Measurements from ENCODE around the gene PDE6H. TPM values are rescaled to one million over a fixed set of nuclear protein-coding genes. Genes with fewer than 3 reads are reported as not detected.
A peak's percentile ranks its signal among the peaks of the same experiment; 100 is the strongest.

The PDE6H gene
- total and polyA plus RNA-seq, 2 experiments from 2014 or later: not detected

DNA sequence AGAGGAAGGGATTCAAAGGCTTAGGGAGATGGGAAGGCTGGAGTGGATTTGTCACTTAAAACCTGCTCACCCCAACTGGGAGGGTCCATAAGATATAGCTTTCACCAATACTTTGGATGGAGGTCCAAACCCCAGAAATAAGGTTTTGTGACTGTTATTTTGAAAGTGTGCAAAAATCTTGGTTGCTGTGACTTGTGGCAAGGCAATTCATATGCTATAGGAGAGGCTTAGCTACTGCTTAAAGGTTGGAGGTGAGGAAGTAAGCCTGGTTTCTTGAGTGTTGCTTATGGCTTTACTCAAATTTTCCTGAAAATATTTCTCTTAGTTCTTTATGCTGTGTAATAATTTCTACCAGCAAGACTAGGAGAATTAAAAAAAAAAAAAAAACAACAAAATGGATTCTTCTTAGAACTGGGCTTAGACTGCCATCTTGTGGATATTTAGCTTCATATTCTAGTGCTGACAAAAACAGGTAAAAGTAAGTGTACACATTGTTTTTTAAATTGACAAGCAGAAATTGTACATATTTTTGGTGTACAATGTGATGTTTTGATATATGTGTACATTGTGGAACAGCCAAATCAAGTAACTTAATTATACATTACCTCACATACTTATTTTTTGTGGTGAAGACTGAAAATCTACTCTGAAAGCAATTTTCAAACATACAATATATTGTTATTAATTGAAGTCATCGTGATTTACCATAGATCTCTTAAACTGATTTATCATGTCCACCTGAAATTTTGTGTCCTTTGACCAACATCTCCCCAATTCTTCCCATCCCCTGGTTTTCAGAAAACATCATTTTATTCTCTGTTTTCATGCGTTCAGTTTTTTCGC lies 23.0 kb downstream of the PDE6H start:
- no peaks in the 10 kb centered on the region for H3K36me3 ChIP-seq
- H3K27ac ChIP-seq: no peak overlapping the region
- no peaks in the 10 kb centered on the region for H3K27me3 ChIP-seq
- no peaks in the 10 kb centered on the region for H3K4me1 ChIP-seq (ENCODE audit: low read depth)
- H3K4me3 ChIP-seq: no peak overlapping the region
- TF ChIP-seq, protein P1, sequence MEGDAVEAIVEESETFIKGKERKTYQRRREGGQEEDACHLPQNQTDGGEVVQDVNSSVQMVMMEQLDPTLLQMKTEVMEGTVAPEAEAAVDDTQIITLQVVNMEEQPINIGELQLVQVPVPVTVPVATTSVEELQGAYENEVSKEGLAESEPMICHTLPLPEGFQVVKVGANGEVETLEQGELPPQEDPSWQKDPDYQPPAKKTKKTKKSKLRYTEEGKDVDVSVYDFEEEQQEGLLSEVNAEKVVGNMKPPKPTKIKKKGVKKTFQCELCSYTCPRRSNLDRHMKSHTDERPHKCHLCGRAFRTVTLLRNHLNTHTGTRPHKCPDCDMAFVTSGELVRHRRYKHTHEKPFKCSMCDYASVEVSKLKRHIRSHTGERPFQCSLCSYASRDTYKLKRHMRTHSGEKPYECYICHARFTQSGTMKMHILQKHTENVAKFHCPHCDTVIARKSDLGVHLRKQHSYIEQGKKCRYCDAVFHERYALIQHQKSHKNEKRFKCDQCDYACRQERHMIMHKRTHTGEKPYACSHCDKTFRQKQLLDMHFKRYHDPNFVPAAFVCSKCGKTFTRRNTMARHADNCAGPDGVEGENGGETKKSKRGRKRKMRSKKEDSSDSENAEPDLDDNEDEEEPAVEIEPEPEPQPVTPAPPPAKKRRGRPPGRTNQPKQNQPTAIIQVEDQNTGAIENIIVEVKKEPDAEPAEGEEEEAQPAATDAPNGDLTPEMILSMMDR (IDR thresholded peaks at IDR 0.05; ENCODE audit: low read depth, low read length): peak; percentile 47
- DNase-seq (ENCODE audit: low read depth in 1 of 2, low spot score in 1 of 2): peak; percentile 70 to 87
- no peaks in the 10 kb centered on the region for H3K9me3 ChIP-seq (ENCODE audit: low read depth)

DNA sequence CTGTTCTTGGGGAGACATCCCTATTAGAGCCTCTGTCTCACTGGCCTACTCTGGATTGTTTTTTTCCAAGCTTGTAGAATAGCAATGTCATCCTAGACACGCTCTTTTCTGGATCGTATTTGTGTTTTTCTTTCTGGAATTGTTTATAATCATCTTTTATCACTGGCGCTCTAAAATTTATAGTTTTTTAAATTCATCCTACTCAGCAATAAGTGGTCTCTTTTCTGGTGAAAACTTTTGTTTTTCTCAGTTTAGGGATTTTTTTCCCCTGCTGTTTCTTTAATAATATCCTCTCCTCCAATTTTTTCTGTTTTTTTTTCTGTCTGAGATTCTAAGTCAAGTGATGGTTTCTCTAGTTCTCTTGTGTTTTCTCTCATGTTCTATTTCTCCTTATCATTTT lies 25.2 kb downstream of the PDE6H start:
- DNase-seq (ENCODE audit: low read depth in 1 of 2, low spot score in 1 of 2): no peak
- no peaks in the 10 kb centered on the region for H3K9me3 ChIP-seq (ENCODE audit: low read depth)
- H3K4me3 ChIP-seq: no peak overlapping the region
- no peaks in the 10 kb centered on the region for H3K27me3 ChIP-seq
- H3K4me1 ChIP-seq (ENCODE audit: low read depth): peaks cover 14% of the 10 kb centered on the region
- TF ChIP-seq, protein P1 (IDR thresholded peaks at IDR 0.05; ENCODE audit: low read depth, low read length): no peak
- H3K36me3 ChIP-seq: no peaks in the 10 kb centered on the region
- no peak overlapping the region for H3K27ac ChIP-seq

GRCh38 chr12:14999021-14999694 lies 26.3 kb downstream of the PDE6H start:
- no peak for DNase-seq (ENCODE audit: low read depth in 1 of 2, low spot score in 1 of 2)
- no peaks in the 10 kb centered on the region for H3K27me3 ChIP-seq
- no peak overlapping the region for H3K27ac ChIP-seq
- no peak overlapping the region for H3K4me3 ChIP-seq
- no peaks in the 10 kb centered on the region for H3K36me3 ChIP-seq
- TF ChIP-seq, protein P1 (IDR thresholded peaks at IDR 0.05; ENCODE audit: low read depth, low read length): no peak
- H3K9me3 ChIP-seq (ENCODE audit: low read depth): no peaks in the 10 kb centered on the region
- peaks cover 20% of the 10 kb centered on the region for H3K4me1 ChIP-seq (ENCODE audit: low read depth)

- no peaks in the 10 kb centered on the region for H3K9me3 ChIP-seq (ENCODE audit: low read depth)
- TF ChIP-seq, protein P1 (IDR thresholded peaks at IDR 0.05; ENCODE audit: low read depth, low read length): no peak
- no peak for DNase-seq (ENCODE audit: low read depth in 1 of 2, low spot score in 1 of 2)
These were observed 27.0 kb downstream of the PDE6H start for GRCh38 chr12:14999695-15000365.

DNA sequence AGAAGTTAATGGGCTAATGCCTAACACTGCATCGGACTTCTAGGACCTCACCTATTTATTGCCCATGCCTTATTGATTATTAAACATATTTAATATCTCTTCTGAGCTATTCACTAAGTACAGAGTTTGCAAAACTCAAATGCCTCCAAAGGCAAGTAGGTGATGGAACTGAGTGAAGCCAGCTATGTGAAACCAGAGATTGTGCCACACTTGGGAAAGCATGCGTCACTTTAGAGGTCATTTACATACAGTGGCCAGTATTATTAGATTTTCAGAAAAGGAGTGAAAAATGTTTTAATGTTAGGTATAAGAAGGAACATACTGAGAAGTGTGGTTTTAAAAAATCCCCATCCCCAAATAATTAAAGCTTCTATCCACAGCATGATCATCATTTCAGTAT lies 27.7 kb downstream of the PDE6H start:
- peaks cover 25% of the 10 kb centered on the region for H3K4me1 ChIP-seq (ENCODE audit: low read depth)
- TF ChIP-seq, protein P1 (IDR thresholded peaks at IDR 0.05; ENCODE audit: low read depth, low read length): no peak
- no peak for DNase-seq (ENCODE audit: low read depth in 1 of 2, low spot score in 1 of 2)
- no peak overlapping the region for H3K4me3 ChIP-seq
- no peaks in the 10 kb centered on the region for H3K36me3 ChIP-seq
- H3K27me3 ChIP-seq: no peaks in the 10 kb centered on the region
- no peak overlapping the region for H3K27ac ChIP-seq
- no peaks in the 10 kb centered on the region for H3K9me3 ChIP-seq (ENCODE audit: low read depth)

More at GRCh38 chr12:14999695-15000365, 27.0 kb downstream of the PDE6H start:
- peaks cover 25% of the 10 kb centered on the region for H3K4me1 ChIP-seq (ENCODE audit: low read depth)
- H3K27ac ChIP-seq: no peak overlapping the region
- H3K27me3 ChIP-seq: no peaks in the 10 kb centered on the region
- no peak overlapping the region for H3K4me3 ChIP-seq
- no peaks in the 10 kb centered on the region for H3K36me3 ChIP-seq

Data from cardiac muscle cell (in vitro differentiated cells and primary cell).